NCI-H2107 treated with DMSO at 0.1 percent for 48 hours (cell line): Measurements from ENCODE around the gene ACSL6.
A peak's percentile ranks its signal among the peaks of the same experiment; 100 is the strongest.

ENCODE experiments used
- DNase-seq: peaks from one replicate; lab custom pipeline; 2025; ENCODE audit not compliant: unreplicated experiment; lab: John Stamatoyannopoulos, UW

Gene ACSL6

DNA sequence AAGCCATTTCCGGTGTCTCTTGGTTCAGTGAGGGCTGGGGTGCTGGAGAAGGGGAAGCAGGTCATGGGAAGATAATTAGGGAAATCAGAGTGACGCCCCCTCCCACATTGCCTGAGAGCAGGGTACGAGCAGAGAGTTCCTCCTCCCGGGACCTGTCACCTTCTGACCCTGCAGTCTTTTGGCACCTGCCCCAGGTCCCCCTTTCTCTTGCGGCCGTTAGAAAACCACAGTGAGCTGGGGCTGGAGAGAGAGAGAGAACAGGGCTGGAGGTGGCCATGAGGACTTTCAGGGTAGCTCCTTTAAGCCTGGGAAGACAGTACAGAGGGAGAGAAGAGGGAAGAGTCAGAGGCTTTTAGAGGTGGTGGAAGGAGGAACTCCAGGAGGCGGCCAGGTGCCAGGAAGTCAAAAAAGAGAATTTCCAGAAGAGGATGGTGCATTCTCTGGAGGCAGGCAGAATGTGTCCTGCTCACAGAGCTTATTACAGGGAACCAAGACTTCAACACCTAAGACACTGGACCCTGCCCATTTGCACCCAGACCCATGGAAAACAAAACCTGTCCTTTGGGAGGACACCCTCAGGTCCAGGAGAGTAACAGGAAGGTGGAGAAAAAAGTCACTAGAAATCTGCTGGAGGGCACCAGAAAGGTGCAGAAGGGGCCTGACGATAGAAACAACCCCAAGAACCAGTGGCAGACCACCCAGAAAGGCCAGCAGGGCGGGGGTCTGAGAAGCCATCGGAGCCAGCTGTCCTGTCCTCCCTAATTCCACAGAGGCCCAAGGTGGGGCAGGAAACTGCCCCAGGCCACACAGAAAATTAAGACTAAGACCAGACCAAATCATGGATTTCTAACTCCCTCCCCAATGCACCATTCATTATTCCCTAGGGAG is 6.5 kb upstream of the ACSL6 start:
- DNase-seq, result no peak

DNA sequence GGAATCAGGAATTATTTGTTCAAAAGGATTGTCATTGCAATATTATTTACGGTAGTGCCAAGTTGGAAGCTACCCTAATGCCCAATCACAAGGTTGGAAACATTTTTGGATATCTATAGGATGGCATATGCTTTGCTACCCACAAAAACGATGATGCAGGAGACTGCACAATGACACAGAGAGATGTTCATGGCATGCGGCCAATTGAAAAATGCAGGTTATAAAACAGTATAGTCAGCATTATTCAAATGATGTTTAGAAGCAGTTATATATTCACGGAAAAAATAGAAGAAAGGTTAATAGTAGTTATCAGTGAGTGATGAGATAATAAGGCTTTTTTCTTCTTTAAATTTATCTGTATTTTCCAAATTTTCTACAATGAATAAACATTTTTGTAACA is 5.9 kb upstream of the ACSL6 start:
- no peak for DNase-seq

- DNase-seq, result no peak
Observed at GRCh38 chr5:132016721-132017250, 5.3 kb upstream of the ACSL6 start.

DNA sequence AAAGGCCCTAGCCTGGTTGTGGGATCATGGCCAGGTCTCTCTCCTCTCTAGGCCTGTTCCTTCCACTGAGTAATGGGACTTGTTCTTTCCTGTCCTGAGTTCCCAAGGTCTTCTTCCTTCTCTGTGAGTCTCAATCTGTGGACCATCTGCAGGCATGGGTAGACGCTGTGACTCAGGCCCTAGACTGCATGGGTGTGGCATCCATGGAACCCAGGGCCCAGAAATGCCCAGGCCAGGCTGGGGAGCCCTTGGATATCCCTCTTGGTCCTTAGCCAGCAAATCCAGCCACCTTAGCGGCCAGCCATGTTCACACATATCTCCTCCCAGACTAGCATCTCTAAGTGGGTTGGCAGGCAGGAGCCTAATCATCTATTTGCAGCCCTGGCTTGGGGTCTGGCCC is 2.3 kb upstream of the ACSL6 start:
- no peak for DNase-seq

DNA sequence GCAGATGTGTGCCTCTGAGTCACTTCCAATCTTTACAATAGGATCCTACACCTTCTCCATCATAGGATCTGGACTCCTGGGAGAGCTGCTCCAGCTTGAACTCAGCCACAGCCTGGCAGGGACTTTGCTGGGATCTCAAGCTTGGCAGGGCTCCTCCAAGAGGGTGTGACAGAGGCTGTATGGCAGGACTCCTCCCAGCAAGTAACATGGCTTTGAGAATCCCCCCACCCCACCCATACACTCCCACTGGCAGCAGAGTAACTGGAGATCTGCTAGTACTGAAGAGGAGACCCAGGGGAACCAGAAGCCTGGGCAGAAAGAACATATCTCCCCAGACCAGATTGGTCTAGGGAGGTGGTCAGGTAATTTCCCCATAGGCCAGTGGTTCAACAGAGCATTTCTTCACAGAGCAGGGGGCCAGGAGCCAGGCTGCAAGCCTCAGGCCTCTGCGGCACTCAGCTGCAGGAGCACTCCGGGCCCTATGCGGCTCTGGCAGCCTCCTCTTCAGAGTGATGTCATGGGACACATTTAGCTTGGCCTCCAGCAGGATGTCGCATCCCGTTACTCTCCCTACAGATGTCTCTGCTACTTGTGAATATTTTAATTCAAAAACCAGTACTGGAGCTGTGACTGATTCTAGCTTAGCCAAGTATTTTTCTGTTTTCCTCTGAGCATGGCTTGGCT is 1.7 kb upstream of the ACSL6 start:
- DNase-seq, result no peak

DNA sequence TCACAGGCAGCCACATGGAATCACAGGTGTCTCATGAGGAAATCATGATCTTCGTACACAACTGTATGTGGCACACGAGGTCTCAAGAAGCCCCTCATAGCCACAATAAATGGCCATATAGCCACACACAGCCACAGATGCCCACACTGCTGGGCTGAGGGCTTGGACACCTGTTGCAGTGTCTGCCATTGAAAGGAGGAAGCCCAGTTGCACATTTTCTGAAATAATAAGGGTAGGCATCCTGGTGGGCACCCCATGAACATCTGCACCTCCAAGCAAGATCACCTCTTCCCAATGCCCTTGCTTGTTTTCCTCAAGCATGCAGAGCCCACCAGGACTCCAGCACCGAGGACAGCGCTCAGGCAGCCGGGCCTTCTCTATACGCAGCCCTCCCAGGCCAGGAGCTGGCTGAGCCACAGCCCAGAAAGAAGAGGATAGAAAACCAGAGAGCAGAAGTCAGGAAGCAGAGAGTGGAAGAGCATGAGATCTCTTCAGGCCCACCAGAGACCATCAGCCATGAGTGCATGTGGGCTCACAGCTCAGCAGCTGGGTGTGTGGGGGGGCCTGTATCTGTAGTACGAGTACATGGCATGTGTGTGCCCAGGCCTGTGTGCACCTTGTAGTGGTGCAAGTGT is 1.0 kb upstream of the ACSL6 start:
- DNase-seq, result no peak

DNA sequence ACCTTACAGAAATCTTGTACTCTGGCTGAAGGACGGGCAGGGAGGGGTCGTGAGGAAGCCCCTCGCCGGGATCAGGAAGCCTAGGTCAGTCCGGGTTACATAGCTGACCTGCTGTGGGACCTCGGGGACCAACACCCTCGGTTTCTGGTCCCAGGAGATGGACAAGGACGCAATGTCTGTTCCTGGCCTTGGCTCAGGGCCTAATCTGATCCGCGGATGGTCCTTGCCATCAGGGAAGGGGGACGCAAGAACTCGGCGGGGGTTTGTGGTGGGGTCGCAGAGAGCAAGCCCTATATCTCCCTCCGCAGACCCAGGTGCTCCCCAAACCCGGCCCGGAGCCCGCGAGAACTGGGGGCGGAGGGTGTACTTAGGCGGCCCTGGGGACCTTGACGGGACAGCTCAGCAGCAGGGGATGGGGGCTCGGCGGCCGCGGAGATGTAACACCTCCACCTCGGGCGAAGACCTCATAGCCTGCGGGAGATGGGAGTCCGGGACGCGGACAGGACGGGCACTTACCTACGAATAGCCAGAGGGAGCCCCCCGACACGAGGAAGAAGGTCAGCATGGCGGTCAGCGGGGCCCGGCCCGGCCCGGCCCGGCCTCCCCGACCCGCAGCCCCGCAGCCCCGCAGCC is 353 bp downstream of the ACSL6 start:
- no peak for DNase-seq

- DNase-seq, result no peak
Observed at GRCh38 chr5:132010645-132010988, 841 bp downstream of the ACSL6 start.

DNA sequence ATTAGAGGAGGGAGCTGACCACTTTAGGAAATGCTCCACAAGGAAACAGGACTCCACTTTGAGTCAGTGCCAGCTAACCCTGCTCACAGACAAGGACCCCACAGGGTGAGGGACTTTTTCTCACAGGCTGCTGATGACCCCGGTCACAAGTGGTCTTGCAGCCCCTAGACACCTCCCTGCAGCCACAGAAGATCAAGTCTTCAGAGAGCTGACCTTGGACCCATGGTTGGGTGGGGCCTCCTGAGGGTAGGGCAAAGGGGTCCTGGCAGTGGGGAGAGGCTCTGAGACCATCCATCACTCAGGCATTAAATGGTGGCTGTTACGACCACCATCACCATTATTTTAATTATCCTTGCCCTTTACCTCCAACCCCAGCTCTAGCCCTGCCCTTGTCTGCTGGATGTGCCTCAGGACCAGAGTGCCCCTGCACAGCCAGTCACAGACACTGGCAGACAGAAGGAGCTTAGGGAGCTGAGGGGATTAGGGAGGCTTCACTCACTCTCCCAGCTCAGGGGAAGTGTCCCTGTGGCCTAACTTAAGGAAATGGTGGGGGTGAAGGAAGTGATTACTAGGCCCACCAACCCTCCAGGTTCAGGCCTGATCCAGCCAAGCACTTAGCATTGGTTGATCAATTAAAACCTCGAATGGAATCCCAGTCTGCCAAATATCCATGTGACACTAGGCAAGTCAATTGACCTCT is 1.6 kb downstream of the ACSL6 start:
- DNase-seq, result no peak

GRCh38 chr5:132008961-132009680 is 2.3 kb downstream of the ACSL6 start:
- DNase-seq, result no peak

DNA sequence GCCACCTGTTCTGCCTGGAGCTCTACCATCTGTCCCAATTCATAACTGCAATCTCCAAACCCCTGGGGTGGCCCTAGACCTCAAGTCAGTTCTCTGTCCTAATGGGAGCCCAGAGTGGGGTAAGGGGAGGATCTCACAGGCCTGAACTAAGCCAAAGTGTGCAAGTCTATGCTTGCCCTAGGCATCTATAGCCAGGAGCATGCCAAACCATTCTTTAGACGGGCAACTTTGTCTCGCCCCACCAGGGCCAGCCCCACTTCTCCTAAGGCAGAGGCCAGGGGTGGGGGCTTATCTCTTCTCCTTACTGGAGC is 3.3 kb downstream of the ACSL6 start:
- no peak for DNase-seq

DNA sequence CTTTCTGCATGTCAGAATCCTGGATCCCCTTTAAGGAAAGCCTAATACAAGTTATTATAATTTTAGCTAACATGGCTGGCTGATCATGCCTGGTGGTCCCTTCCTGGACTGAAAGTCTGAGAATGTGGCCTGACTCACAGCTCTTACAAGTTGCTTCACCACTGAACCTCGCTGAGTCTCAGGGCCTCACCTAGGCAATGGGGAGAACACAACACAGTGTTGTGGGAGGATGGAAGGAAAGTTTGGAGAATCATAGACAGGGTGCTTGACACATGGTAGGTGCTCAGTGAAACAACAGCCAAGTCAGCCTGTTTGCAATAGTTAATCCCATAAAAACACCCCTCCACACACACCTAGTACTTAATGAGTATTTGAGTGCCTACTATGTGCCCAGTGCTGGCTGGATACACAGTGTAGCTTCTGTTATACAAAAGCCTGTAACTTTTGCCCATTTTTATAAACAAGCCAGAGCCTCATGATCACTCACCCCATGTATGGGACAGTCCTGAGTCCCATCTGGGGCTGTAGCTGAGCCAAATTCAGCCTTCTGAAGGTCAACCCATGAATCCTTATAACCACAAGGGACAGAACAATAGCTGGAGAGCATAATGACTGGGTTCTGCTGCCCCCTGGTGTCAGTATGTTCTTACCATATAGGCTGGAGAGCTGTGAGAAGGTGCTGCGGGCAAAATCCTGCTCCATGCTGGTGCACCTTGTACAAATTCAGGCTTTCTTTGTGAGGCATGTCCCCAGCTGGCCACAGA is 3.9 kb downstream of the ACSL6 start:
- DNase-seq, result peak; percentile 27

GRCh38 chr5:132006331-132007120 is 4.9 kb downstream of the ACSL6 start:
- no peak for DNase-seq

DNA sequence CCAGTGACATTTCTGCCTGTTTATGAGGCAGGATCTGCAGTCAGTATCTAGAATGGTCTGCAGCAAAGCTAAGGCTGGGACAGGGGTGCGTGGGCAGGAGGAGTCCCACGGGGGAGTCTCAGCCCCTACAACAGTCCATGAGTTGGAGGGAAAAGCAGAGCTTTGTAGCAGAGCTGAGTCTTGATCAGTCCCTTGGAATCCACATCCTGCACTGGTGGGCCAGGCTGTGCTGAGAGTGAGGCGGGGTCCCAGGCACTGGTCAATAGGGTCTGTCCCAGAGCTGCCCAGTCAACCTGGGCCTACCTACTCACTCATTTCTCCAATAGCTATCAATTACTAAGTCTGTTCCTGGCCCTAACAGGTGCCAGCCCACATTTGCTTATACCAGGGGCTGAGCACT is 5.9 kb downstream of the ACSL6 start:
- no peak for DNase-seq

GRCh38 chr5:132003982-132004381 is 7.5 kb downstream of the ACSL6 start:
- no peak for DNase-seq

GRCh38 chr5:132003170-132003744 is 8.2 kb downstream of the ACSL6 start:
- DNase-seq, result no peak

DNA sequence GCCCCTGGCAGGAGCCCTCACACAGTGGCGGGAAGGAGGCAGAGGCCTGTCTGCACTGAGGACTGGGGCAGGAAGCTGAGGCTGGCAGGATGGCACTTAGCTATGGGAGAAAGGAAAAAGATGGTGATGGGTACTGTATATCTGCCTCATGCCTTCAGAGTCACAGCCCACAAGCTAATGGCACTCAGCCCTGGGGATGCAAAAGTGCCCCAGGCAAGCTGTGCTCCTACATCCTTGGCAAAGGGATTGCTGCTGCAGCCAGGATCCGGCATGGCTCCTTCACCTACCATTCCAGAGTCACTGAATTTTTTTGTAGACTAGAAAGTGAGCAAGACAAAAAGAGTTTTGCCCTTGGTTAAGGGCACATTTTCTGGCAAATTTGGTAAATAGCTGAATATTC is 8.7 kb downstream of the ACSL6 start:
- no peak for DNase-seq
